Activated naive CD8-positive, alpha-beta T cell treated with anti-CD3 and anti-CD28 coated beads for 36 hours (primary cell): ENCODE measurements around the gene SAMD8. TPM values are rescaled to one million over a fixed set of nuclear protein-coding genes. Genes with fewer than 3 reads are reported as not detected.
"Not testable (repeated sequence)": the region's sequence is repeated elsewhere in the genome, so short reads cannot be mapped to it uniquely, and the experiment has no call there.

ENCODE experiments used
- DNase-seq: peaks from one replicate; pipeline ENCODE4 v3.0.0; 2021
- H3K27ac Mint-ChIP-seq: one replicate; pipeline ENCODE4 v1.8.0; 2022; ENCODE audit warnings: mild to moderate bottlenecking, moderate library complexity, mixed read lengths
- H3K27me3 Mint-ChIP-seq: one replicate; pipeline ENCODE4 v1.8.0; 2022; ENCODE audit warnings: mild to moderate bottlenecking, mixed read lengths
- H3K36me3 Mint-ChIP-seq: one replicate; pipeline ENCODE4 v1.8.0; 2021; ENCODE audit warnings: mild to moderate bottlenecking, mixed read lengths
- H3K4me1 Mint-ChIP-seq: one replicate; pipeline ENCODE4 v1.8.0; 2021; ENCODE audit warnings: mixed read lengths
- H3K4me3 Mint-ChIP-seq: one replicate; pipeline ENCODE4 v1.8.0; 2022; ENCODE audit warnings: mild to moderate bottlenecking, moderate library complexity, mixed read lengths
- H3K9me3 Mint-ChIP-seq: one replicate; pipeline ENCODE4 v1.8.0; 2022; ENCODE audit warnings: mixed read lengths
- total RNA-seq, 2 experiments: library from RNA; stranded (reverse); gene quantifications; one replicate each; pipeline ENCODE4 v1.2.3, GENCODE V29; 2021

SAMD8 gene
- total RNA-seq, 2 experiments from 2014 or later: 15.9 to 17.3 TPM

GRCh38 chr10:75109459-75109778, 2.0 kb upstream of the SAMD8 start:
- H3K4me3 Mint-ChIP-seq: peak overlapping the region; percentile 47

DNA sequence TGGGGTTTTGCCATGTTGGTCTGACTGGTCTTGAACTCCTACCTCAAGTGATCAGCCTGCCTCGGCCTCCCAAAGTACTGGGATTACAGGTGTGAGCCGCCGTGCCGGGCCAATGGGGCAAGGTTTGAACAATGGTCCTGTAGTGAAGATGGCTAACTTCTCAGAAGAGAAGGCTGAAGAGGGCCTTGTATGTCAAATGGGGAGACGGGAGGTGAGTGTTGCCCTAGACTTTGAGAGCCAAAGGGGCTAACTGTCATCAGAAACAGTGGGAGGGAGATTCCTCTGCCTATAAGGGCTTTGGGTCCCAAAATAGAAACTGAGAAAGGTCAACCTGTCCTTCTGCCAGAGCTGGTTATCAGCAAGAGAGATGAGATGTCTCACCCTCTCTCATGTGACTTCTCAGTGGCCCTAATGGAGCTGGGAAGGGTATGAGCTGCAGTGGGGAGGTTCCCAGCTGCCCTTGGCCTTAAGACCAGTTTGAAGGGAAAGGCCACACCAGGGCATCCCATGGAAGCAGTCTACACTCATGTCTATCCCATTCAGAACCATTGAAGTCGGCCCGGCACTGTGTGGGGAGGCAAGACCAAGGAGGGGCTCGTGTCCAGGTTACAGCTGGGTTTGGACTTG, 1.3 kb upstream of the SAMD8 start:
- Mint-ChIP-seq H3K36me3 (peaks cover 10% of the 10 kb centered on the region), H3K27me3 (no peaks in the 10 kb centered on the region), H3K27ac (peak overlapping the region; percentile 86), H3K4me3 (peak overlapping the region; percentile 92), H3K9me3 (no peaks in the 10 kb centered on the region), H3K4me1 (peaks cover 38% of the 10 kb centered on the region)
- no peak for DNase-seq

More at GRCh38 chr10:75109459-75109778, 2.0 kb upstream of the SAMD8 start:
- Mint-ChIP-seq H3K9me3 (no peaks in the 10 kb centered on the region), H3K27me3 (no peaks in the 10 kb centered on the region), H3K27ac (peak overlapping the region; percentile 86), H3K4me1 (peaks cover 31% of the 10 kb centered on the region), H3K36me3 (peaks cover 7% of the 10 kb centered on the region)
- no peak for DNase-seq

DNA sequence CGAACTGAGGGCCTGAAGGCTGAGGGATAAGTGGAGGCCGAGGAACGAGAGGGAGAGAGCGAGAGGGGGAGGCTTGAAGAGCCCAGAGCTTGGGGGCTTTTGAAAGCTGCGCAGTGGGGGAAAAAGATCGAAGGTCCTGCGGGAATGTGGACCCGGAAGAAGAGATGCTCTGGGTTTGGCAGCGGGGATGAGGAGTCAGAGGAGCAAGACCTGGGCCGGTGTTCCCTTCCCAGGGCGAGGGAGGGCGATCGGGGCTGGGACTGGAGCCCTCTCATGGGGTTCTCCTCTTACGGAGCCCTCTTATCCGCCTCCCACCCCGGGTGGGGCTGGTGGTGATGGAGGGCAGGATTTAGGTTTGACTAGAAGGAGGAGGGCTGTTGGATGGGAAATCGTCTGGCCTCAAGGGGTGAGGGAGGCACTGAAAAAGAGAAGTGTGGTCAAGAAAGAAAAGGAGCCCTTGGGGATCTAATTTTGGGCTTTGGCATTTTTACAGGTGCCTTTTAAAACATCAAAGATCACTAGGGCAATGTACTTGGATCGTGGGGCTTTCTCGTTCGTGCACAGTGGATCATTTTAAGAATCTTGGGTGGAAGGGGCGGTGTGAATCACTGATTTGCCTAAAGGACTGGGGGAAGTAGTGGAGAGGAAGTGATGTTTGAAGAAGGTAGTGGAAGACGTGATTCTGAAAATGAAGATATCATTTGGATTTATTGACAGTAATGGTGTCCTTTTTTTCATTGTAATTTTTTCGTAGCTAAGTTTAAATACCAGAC, 637 bp downstream of the SAMD8 start:
- no peaks in the 10 kb centered on the region for H3K27me3 Mint-ChIP-seq
- no peaks in the 10 kb centered on the region for H3K9me3 Mint-ChIP-seq
- peak overlapping the region; percentile 92 for H3K4me3 Mint-ChIP-seq
- peak overlapping the region; percentile 92 for H3K27ac Mint-ChIP-seq
- H3K36me3 Mint-ChIP-seq: peaks cover 14% of the 10 kb centered on the region
- DNase-seq: peak; percentile 55
- H3K4me1 Mint-ChIP-seq: peaks cover 48% of the 10 kb centered on the region

- H3K9me3 Mint-ChIP-seq: no peaks in the 10 kb centered on the region
- H3K36me3 Mint-ChIP-seq: peaks cover 14% of the 10 kb centered on the region
- no peaks in the 10 kb centered on the region for H3K27me3 Mint-ChIP-seq
- H3K4me1 Mint-ChIP-seq: peaks cover 46% of the 10 kb centered on the region
- no peak for DNase-seq
- H3K27ac Mint-ChIP-seq: no peak overlapping the region
- H3K4me3 Mint-ChIP-seq: no peak overlapping the region
Observed at GRCh38 chr10:75115137-75115536, 3.7 kb downstream of the SAMD8 start.

DNA sequence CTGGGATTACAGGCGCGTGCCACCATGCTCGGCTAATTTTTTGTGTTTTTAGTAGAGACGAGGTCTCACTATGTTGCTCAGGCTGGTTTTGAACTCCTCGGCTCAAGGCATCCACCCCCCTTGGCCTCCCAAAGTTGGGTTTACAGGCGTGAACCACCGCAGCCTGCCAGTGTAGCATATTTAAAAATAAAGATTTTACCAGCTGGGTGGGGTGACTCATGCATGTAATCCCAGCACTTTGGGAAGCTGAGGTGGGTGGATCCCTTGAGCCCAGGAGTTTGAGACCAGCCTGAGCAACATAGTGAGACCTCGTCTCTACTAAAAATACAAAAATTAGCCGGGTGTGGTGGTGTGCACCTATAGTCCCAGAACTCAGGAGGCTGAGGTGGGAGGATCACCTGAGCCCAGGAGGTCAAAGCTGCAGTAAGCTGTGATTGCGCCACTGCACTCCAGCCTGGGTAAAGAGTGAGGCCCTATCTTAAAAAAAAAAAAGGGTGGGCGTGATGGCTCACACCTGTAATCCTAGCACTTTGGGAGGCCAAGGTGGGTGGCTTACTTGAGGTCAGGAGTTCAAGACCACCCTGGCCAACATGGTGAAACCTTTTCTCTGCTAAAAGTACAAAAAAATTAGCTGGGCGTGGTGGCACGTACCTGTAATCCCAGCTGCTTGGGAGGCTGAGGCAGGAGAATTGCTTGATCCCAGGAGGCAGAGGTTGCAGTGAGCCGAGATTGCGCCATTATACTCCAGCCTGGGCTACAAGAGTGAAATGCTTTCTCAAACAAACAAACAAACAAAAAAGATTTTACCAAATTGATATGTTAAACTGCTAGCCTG, 5.7 kb downstream of the SAMD8 start:
- not testable (repeated sequence) for H3K27ac Mint-ChIP-seq, DNase-seq, H3K27me3 Mint-ChIP-seq, H3K4me3 Mint-ChIP-seq, H3K9me3 Mint-ChIP-seq
- Mint-ChIP-seq H3K4me1 (peaks cover 46% of the 10 kb centered on the region), H3K36me3 (peaks cover 14% of the 10 kb centered on the region)

DNA sequence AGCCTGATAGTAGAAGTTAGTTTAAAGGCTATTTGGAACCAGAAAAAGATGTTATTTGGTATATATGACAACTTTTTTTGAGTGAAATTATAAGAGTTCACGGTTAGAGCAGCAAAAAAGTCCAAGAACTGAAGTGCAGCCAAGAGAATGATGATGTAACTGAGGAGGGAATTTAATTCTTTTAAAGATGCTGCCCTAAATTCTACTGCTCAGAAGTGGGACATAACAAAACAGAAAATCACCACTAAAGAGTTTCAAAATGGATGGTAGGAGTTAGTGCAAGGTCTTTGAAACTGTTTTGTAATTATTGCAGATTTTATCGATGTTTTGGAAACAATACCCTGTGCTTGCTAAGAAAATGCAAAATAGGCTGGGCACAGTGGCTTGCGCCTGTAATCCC, 6.5 kb downstream of the SAMD8 start:
- Mint-ChIP-seq H3K36me3 (peaks cover 11% of the 10 kb centered on the region), H3K4me1 (peaks cover 42% of the 10 kb centered on the region), H3K27ac (no peak overlapping the region), H3K9me3 (no peaks in the 10 kb centered on the region), H3K27me3 (no peaks in the 10 kb centered on the region), H3K4me3 (no peak overlapping the region)
- no peak for DNase-seq

DNA sequence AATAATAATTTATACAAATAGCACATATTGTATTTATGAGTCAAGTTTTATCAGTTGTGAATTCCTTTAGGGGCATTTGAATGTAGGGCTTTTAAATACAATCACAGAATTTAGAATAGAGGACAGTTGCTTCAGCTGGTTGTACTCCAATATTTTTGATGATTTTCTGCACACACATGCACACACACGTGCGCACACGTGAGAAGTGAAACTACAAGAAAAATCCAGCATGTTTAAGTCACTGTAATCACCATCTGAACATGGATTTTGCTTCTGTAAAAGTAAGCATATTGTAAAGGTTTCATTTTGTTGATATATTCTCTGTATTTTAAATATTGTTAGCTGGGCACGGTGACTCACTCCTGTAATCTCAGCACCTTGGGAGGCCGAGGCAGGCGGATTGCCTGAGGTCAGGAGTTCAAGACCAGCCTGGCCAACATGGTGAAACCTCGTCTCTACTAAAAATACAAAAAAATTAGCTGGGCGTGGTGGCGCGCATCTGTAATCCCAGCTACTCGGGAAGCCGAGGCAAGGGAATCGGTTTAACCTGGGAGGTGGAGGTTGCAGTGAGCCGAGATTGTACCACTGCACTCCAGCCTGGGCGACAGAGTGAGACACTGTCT, 8.1 kb downstream of the SAMD8 start:
- Mint-ChIP-seq H3K4me1 (peaks cover 36% of the 10 kb centered on the region), H3K36me3 (peaks cover 17% of the 10 kb centered on the region)
- H3K4me3 Mint-ChIP-seq, H3K9me3 Mint-ChIP-seq, DNase-seq, H3K27me3 Mint-ChIP-seq, H3K27ac Mint-ChIP-seq: not testable (repeated sequence)

DNA sequence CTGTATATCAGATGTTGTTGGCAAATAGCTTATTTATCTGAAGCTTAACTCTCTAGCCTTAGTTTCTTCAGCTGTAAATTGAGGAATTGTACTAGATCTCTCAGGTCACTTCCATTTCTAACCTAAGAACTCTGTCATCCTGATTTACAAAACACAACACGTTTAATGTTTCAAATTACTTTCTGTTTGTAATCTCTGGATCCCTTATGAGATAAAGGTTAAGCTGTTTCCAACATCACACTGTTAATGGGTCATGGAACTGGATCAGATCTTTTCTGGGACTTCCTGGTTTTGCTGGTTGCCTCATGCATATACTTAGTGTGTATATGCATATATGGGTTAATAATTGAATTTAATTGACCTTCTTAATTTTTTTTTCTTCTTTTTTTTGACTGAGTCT, 9.9 kb downstream of the SAMD8 start:
- Mint-ChIP-seq H3K9me3 (no peaks in the 10 kb centered on the region), H3K4me1 (peaks cover 27% of the 10 kb centered on the region), H3K27me3 (no peaks in the 10 kb centered on the region), H3K36me3 (peaks cover 19% of the 10 kb centered on the region), H3K27ac (peak overlapping the region; percentile 8), H3K4me3 (no peak overlapping the region)
- no peak for DNase-seq

DNA sequence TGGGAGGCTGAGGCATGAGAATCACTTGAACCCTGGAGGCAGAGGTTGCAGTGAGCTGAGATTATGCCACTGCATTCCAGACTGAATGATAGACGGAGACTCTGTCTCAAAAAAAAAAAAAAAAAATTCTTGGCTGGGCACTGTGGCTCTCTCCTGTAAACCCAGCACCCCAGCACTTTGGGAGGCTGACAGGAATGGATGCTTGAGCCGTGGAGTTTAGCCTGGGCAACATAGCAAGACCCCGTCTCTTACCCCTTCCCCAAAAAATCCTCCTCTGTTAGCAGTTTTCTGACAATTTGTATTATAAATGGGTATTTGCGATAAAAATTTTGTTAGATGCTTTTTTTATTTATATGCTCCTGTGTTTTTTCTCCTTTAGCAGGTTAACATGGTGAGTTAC, 11.0 kb downstream of the SAMD8 start:
- Mint-ChIP-seq H3K27ac (no peak overlapping the region), H3K36me3 (peaks cover 19% of the 10 kb centered on the region), H3K4me3 (no peak overlapping the region), H3K4me1 (peaks cover 30% of the 10 kb centered on the region), H3K27me3 (no peaks in the 10 kb centered on the region), H3K9me3 (no peaks in the 10 kb centered on the region)
- DNase-seq: no peak

DNA sequence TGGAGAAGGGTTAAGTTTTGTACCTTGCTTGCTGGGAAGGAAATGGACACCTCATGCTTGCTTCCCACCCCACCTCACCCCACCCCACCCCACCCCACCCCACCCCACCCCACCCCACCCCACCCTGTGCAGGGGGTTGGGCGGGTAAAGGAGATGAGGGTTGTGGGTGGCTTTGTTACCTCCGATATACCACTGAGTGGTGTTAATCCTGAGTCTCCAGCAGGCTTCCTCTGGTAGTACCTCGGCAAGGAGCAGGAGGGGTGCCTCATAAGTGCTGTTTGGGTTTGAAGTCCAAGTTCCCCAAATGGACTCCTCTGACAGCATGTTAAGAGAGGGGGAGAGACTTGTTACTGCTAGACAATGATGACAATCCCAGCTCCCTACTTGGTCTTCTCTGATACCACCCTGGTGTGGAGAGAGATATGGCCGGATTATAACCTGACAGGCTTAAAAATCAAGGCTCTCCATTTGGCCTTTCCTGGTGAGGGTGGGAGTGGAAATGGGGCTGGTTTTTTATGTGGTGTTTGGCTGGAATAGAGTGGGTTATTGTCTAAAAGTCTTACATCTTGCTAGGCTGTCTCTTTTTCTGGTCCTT, 11.7 kb downstream of the SAMD8 start:
- no peak for DNase-seq
- Mint-ChIP-seq H3K27ac (no peak overlapping the region), H3K27me3 (no peaks in the 10 kb centered on the region), H3K4me1 (peaks cover 27% of the 10 kb centered on the region), H3K4me3 (no peak overlapping the region), H3K9me3 (no peaks in the 10 kb centered on the region), H3K36me3 (peaks cover 19% of the 10 kb centered on the region)

GRCh38 chr10:75126277-75126676, 14.8 kb downstream of the SAMD8 start:
- Mint-ChIP-seq H3K27ac (peak overlapping the region; percentile 25), H3K4me1 (peaks cover 31% of the 10 kb centered on the region), H3K36me3 (peaks cover 19% of the 10 kb centered on the region), H3K9me3 (no peaks in the 10 kb centered on the region), H3K4me3 (no peak overlapping the region), H3K27me3 (no peaks in the 10 kb centered on the region)
- no peak for DNase-seq

GRCh38 chr10:75127471-75127870, 16.0 kb downstream of the SAMD8 start:
- Mint-ChIP-seq H3K27me3 (no peaks in the 10 kb centered on the region), H3K27ac (no peak overlapping the region), H3K9me3 (no peaks in the 10 kb centered on the region), H3K4me1 (peaks cover 30% of the 10 kb centered on the region), H3K36me3 (peaks cover 19% of the 10 kb centered on the region), H3K4me3 (no peak overlapping the region)
- DNase-seq: no peak

DNA sequence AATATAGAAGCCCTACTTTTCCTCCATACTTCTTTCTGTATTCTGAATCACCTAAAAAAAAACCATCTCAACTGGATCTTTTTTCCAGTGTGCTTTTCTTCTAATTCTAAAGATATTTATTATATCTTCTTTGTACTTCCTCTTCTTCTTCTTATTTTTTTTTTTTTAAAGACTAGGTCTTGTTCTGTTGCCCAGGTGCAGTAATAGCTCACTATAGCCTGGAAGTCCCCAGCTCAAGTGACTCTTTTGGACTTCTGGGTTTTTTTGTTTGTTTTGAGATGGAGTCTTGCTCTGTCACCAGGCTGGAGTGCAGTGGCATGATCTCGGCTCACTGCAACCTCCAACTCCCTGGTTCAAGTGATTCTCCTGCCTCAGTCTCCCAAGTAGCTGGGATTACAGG, 17.5 kb downstream of the SAMD8 start:
- H3K27me3 Mint-ChIP-seq, H3K4me3 Mint-ChIP-seq, DNase-seq, H3K9me3 Mint-ChIP-seq, H3K27ac Mint-ChIP-seq: not testable (repeated sequence)
- H3K36me3 Mint-ChIP-seq: peaks cover 22% of the 10 kb centered on the region
- peaks cover 24% of the 10 kb centered on the region for H3K4me1 Mint-ChIP-seq

GRCh38 chr10:75129537-75129936, 18.1 kb downstream of the SAMD8 start:
- H3K4me1 Mint-ChIP-seq: peaks cover 24% of the 10 kb centered on the region

DNA sequence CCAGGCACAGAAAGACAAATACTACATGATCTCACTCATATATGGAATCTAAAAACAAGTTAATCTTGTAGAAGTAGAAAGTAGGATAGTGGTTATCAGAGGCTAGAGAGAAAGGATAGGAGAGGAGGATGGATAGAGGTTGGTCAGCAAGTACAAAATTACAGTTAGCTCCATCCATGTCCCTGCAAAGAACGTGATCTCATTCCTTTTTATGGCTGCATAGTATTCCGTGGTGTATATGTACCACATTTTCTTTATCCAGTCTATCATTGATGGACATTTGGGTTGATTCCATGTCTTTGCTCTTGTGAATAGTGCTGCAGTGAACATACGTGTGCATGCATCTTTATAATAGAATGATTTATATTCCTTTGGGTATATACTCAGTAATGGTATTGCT, 22.2 kb downstream of the SAMD8 start:
- not testable (repeated sequence) for H3K9me3 Mint-ChIP-seq, H3K4me3 Mint-ChIP-seq, DNase-seq, H3K27ac Mint-ChIP-seq, H3K27me3 Mint-ChIP-seq
- Mint-ChIP-seq H3K4me1 (peaks cover 36% of the 10 kb centered on the region), H3K36me3 (peaks cover 12% of the 10 kb centered on the region)

More at GRCh38 chr10:75129537-75129936, 18.1 kb downstream of the SAMD8 start:
- Mint-ChIP-seq H3K9me3 (peaks cover 4% of the 10 kb centered on the region), H3K4me3 (no peak overlapping the region), H3K27me3 (no peaks in the 10 kb centered on the region), H3K27ac (no peak overlapping the region), H3K36me3 (peaks cover 18% of the 10 kb centered on the region)
- no peak for DNase-seq
